SK-N-SH (cell line): ENCODE data around the gene GPN1. TPM values are rescaled to one million over a fixed set of nuclear protein-coding genes. Genes with fewer than 3 reads are reported as not detected.

Experiments
- CTCF ChIA-PET: fragments of 300-600, 350-600 bp; formaldehyde crosslinking; extraction: SDS; loops from one replicate; lab custom pipeline; 2021; lab: Yijun Ruan, JAX
- POLR2A ChIA-PET: fragments of 350-600 bp; sonication (Branson Sonifier 250); formaldehyde crosslinking; extraction: SDS; loops from one replicate; lab custom pipeline; 2020; ENCODE audit warnings: antibody characterized with exemption, inconsistent platforms; lab: Yijun Ruan, JAX
- DNase-seq: peaks from one replicate; pipeline ENCODE4 v3.0.0; 2012
- H2AFZ ChIP-seq: fragments of 200-600 bp; sonication (generic); 2 replicates; pipeline ENCODE4 v1.8.1; 2016; ENCODE audit warnings: antibody characterized with exemption, mild to moderate bottlenecking, low read depth
- H3F3A ChIP-seq: fragments of 200-600 bp; sonication (generic); replicated peaks from 2 replicates; pipeline ENCODE3; 2016; ENCODE audit warnings: antibody characterized with exemption, mild to moderate bottlenecking; ENCODE audit not compliant: insufficient read depth
- H3K27ac ChIP-seq, 2 experiments: fragments of 200-500 bp in 1 of 2; fragments of 200-600 bp in 1 of 2; sonication (Bioruptor generic) in 1 of 2; sonication (generic), shearing (Covaris generic) in 1 of 2; 2 replicates each; pipeline versions ENCODE4 v1.5.1 to v1.6.1; 2014 to 2016; ENCODE audit warnings: low read depth in 2 of 2, inconsistent platforms in 1 of 2, low read length in 1 of 2, mild to moderate bottlenecking in 1 of 2, mixed read lengths in 1 of 2
- H3K27me3 ChIP-seq: fragments of 200-600 bp; sonication (generic), shearing (Covaris generic); 2 replicates; pipeline ENCODE4 v1.6.1; 2016; ENCODE audit warnings: mixed run types; ENCODE audit not compliant: insufficient read depth
- H3K36me3 ChIP-seq, 2 experiments: fragments of 200-500 bp in 1 of 2; fragments of 200-600 bp in 1 of 2; sonication (Bioruptor generic) in 1 of 2; sonication (generic) in 1 of 2; replicated peaks in 1 of 2; 2 replicates each; pipeline versions ENCODE3 to v1.5.1; 2014 to 2016; ENCODE audit warnings: low read length in 1 of 2, mild to moderate bottlenecking in 1 of 2; ENCODE audit not compliant: insufficient read depth in 2 of 2, control insufficient read depth in 1 of 2
- H3K4me1 ChIP-seq, 2 experiments: fragments of 200-500 bp in 1 of 2; fragments of 200-600 bp in 1 of 2; sonication (Bioruptor generic) in 1 of 2; sonication (generic), shearing (Covaris generic) in 1 of 2; 2 replicates each; pipeline versions ENCODE4 v1.5.1 to v1.6.1; 2014 to 2016; ENCODE audit warnings: low read depth in 1 of 2, low read length in 1 of 2, mixed run types in 1 of 2; ENCODE audit not compliant: insufficient read depth in 2 of 2, control insufficient read depth in 1 of 2
- H3K4me2 ChIP-seq: fragments of 200-600 bp; sonication (generic), shearing (Covaris generic); 2 replicates; pipeline ENCODE4 v1.6.1; 2017; ENCODE audit warnings: mixed run types
- H3K4me3 ChIP-seq, 2 experiments: fragments of 200-500 bp in 1 of 2; fragments of 200-600 bp in 1 of 2; sonication (Bioruptor generic) in 1 of 2; sonication (generic), shearing (Covaris generic) in 1 of 2; 2 replicates each; pipeline versions ENCODE4 v1.5.1 to v1.8.1; 2014 to 2016; ENCODE audit warnings: low read depth in 2 of 2, inconsistent platforms in 1 of 2, low read length in 1 of 2, mild to moderate bottlenecking in 1 of 2, mixed read lengths in 1 of 2, moderate library complexity in 1 of 2
- H3K79me2 ChIP-seq: fragments of 200-600 bp; sonication (generic); 2 replicates; pipeline ENCODE4 v1.8.1; 2017; ENCODE audit warnings: mild to moderate bottlenecking; ENCODE audit not compliant: insufficient read depth
- H3K9ac ChIP-seq: fragments of 200-600 bp; sonication (generic); 2 replicates; pipeline ENCODE4 v1.6.1; 2017; ENCODE audit warnings: mixed run types
- H3K9me2 ChIP-seq: fragments of 200-600 bp; sonication (generic); 2 replicates; pipeline ENCODE4 v1.6.1; 2017; ENCODE audit warnings: mixed run types
- H3K9me3 ChIP-seq: fragments of 200-600 bp; sonication (generic); 2 replicates; pipeline ENCODE4 v1.6.1; 2017; ENCODE audit warnings: mixed run types, mild to moderate bottlenecking, moderate library complexity
- H4K20me1 ChIP-seq: fragments of 200-600 bp; sonication (generic); 2 replicates; pipeline ENCODE4 v1.6.1; 2017; ENCODE audit warnings: mild to moderate bottlenecking, mixed run types; ENCODE audit not compliant: insufficient read depth
- EZH2phosphoT487 ChIP-seq: fragments of 200-600 bp; sonication (generic); IDR thresholded peaks from 2 replicates; pipeline ENCODE4 v1.6.1; 2017; ENCODE audit warnings: low read depth, mixed run types, mild to moderate bottlenecking, antibody characterized with exemption, moderate library complexity, borderline replicate concordance
- FOXM1 ChIP-seq: IDR thresholded peaks from 2 replicates; pipeline ENCODE4 v1.4.0; 2012; ENCODE audit warnings: low read depth, mild to moderate bottlenecking
- JUND ChIP-seq: IDR thresholded peaks from 2 replicates; pipeline ENCODE4 v1.4.0; 2012
- MAX ChIP-seq: IDR thresholded peaks from 2 replicates; pipeline ENCODE4 v1.4.0; 2012; ENCODE audit warnings: low read depth
- NFIC ChIP-seq: IDR thresholded peaks from 2 replicates; pipeline ENCODE4 v1.4.0; 2012; ENCODE audit warnings: borderline replicate concordance
- NRF1 ChIP-seq: IDR thresholded peaks from 2 replicates; pipeline ENCODE4 v1.6.1; 2012; ENCODE audit warnings: low read depth, mild to moderate bottlenecking, low read length
- PBX3 ChIP-seq: IDR thresholded peaks from 2 replicates; pipeline ENCODE4; 2012
- RAD21 ChIP-seq: IDR thresholded peaks from 2 replicates; pipeline ENCODE4 v1.6.1; 2012; ENCODE audit warnings: mild to moderate bottlenecking, low read length
- REST ChIP-seq: IDR thresholded peaks from 2 replicates; pipeline ENCODE4 v1.6.1; 2012; ENCODE audit warnings: mild to moderate bottlenecking, low read depth, low read length, moderate library complexity
- RFX5 ChIP-seq: IDR thresholded peaks from 2 replicates; pipeline ENCODE4 v1.6.1; 2012; ENCODE audit warnings: mild to moderate bottlenecking, improper control_type of control experiment, low read length
- TAF1 ChIP-seq: IDR thresholded peaks from 2 replicates; pipeline ENCODE4 v1.6.1; 2012; ENCODE audit warnings: low read depth, mild to moderate bottlenecking, low read length, moderate library complexity, borderline replicate concordance
- WGBS: methylation state at CpG from one replicate; pipeline ENCODE4 v1.1.6; 2017; ENCODE audit warnings: low lambda C conversion rate; 5-methylcytosine and 5-hydroxymethylcytosine counted together
- polyA plus RNA-seq, 3 experiments: library from polyadenylated mRNA; depleted of rRNA; stranded (reverse); fragments of >200 nt; gene quantifications; 2 replicates each; pipeline ENCODE4 v1.2.3, GENCODE V29; 2012

Gene GPN1
- polyA plus RNA-seq, 1 of the 3 experiments (the other 2 are of a cell fraction): 74.0 TPM

- H3K4me2 ChIP-seq: no peak overlapping the region
- ChIA-PET CTCF (interaction anchor here (1.4 to 5.3 kb wide), 2 partner anchors 10 to 265 kb away, joined by 3 to 82 read pairs; no protein-coding TSS in a partner anchor), POLR2A (no interaction called here)
- H3K9me3 ChIP-seq: no peaks in the 10 kb centered on the region
- H3K79me2 ChIP-seq: no peaks in the 10 kb centered on the region; the same call in 1 of the 2 replicates
- WGBS: 84% methylated on average over 5 of the region's 5 CpGs
- peaks cover 68 to 72% of the 10 kb centered on the region in 2 experiments for H3K36me3 ChIP-seq
- no peak overlapping the region for H3K27ac ChIP-seq
- no peak for DNase-seq
- peaks cover 3% of the 10 kb centered on the region for H3F3A ChIP-seq
- H2AFZ ChIP-seq: no peak overlapping the region
- H3K27me3 ChIP-seq: no peaks in the 10 kb centered on the region
- H3K9ac ChIP-seq: no peak overlapping the region
- no peak for TF ChIP-seq NFIC
- no peak for TF ChIP-seq PBX3
- TF ChIP-seq FOXM1: no peak
- no peak for TF ChIP-seq REST
- no peak for TF ChIP-seq TAF1
- no peak for TF ChIP-seq JUND
- no peak for TF ChIP-seq NRF1
- TF ChIP-seq RFX5: no peak
- TF ChIP-seq RAD21: no peak
- H3K4me1 ChIP-seq: no peaks in the 10 kb centered on the region
- H3K9me2 ChIP-seq: no peaks in the 10 kb centered on the region
- H4K20me1 ChIP-seq: no peaks in the 10 kb centered on the region
- H3K4me3 ChIP-seq: no peak overlapping the region
Measured at GRCh38 chr2:27672723-27673486, 44.1 kb downstream of the GPN1 start.

- no peak for TF ChIP-seq EZH2phosphoT487
- no peak for TF ChIP-seq MAX
- H3K9me2 ChIP-seq: no peaks in the 10 kb centered on the region
- peaks cover 41 to 43% of the 10 kb centered on the region in 2 experiments for H3K36me3 ChIP-seq
- no peaks in the 10 kb centered on the region for H3K9me3 ChIP-seq
- no peak overlapping the region for H3K9ac ChIP-seq
- ChIA-PET CTCF (interaction anchor here (5.5 to 17.5 kb wide), 2 partner anchors 14 to 20 kb away, joined by 146 to 333 read pairs; partner anchors contain the start of genes SLC4A1AP and SUPT7L), POLR2A (interaction anchor here (1.5 kb wide), 1 partner anchor 17 kb away, joined by 3 read pairs; the partner anchor contains the start of genes SLC4A1AP and SUPT7L)
- no peak for DNase-seq
- no peak overlapping the region for H2AFZ ChIP-seq
- no peaks in the 10 kb centered on the region for H3K79me2 ChIP-seq
- no peaks in the 10 kb centered on the region for H3K27me3 ChIP-seq
- H3K27ac ChIP-seq: peak overlapping the region in 1 of 2 experiments; percentile 93; a peak in 1 of 4 replicates
- peaks cover 29% of the 10 kb centered on the region for H3F3A ChIP-seq
- H3K4me1 ChIP-seq: peaks cover 0 to 19% of the 10 kb centered on the region in 2 experiments; a peak in 2 of 4 replicates
- WGBS: 94% methylated on average over 2 of the region's 2 CpGs
- H4K20me1 ChIP-seq: no peaks in the 10 kb centered on the region
- no peak overlapping the region for H3K4me3 ChIP-seq
- H3K4me2 ChIP-seq: no peak overlapping the region
Measured at GRCh38 chr2:27680571-27680970, 51.7 kb downstream of the GPN1 start.
